ENCODE results near the gene TRIOBP. TPM values are rescaled to one million over a fixed set of nuclear protein-coding genes. Genes with fewer than 3 reads are reported as not detected.

TRIOBP gene
- total and polyA plus RNA-seq, 2 of the 13 experiments (the other 11 are each of a cell fraction or from before 2014, with no cell fraction given): 6.1 to 15.4 TPM

DNA sequence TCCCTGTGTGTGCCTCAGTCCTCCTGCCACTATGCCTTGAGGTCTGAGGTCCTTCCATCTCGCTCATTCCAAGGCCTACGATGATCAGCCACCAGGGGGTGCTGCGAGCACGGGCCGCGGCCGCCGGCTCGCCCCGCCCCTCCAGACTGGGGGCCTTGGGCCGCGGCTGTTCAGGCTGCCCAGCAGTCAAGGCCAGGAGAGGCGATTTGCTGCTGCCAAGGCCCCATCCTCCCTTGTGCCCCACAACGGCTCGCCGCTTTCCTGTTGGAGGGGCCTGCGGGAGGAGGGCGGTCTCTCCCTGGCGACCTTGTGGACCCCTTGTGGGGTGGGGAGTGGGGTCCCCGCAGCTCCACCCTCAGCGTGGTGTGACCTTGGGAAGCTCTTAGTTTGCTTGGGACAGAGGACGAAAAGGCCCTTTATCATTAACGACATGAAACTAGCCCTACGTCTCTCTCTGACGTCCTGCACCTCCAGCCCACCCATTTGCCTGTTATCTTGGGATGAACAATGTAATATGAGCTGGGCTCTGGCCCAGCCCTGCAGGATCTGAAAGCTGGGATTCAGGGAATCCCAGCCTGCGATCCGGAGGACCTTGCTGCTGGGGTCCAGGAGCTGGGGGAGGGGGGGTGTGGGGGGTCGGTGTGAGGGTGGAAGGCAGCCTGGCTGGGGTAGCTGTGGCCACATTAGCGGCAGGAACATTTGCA lies 121.0 kb downstream of the TRIOBP start (continued):
- TF ChIP-seq, protein P1, sequence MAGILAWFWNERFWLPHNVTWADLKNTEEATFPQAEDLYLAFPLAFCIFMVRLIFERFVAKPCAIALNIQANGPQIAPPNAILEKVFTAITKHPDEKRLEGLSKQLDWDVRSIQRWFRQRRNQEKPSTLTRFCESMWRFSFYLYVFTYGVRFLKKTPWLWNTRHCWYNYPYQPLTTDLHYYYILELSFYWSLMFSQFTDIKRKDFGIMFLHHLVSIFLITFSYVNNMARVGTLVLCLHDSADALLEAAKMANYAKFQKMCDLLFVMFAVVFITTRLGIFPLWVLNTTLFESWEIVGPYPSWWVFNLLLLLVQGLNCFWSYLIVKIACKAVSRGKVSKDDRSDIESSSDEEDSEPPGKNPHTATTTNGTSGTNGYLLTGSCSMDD (CRISPR knock-in tag; IDR thresholded peaks at IDR 0.05): no peak
- TF ChIP-seq ZNF34 (CRISPR knock-in tag; IDR thresholded peaks at IDR 0.05; ENCODE audit: borderline replicate concordance) (no peak), DMAP1 (CRISPR knock-in tag; IDR thresholded peaks at IDR 0.05) (0 out of 2 replicates have a peak, but pooled peaks have one; percentile 23), ZNF138 (CRISPR knock-in tag; IDR thresholded peaks at IDR 0.05; ENCODE audit: low read depth) (no peak), STAT5B (CRISPR knock-in tag; IDR thresholded peaks at IDR 0.05) (no peak), ZNF577 (CRISPR knock-in tag; IDR thresholded peaks at IDR 0.05; ENCODE audit: borderline replicate concordance, low read depth) (no peak), BRD4 (CRISPR knock-in tag; IDR thresholded peaks at IDR 0.05) (0 out of 2 replicates have a peak, but pooled peaks have one; percentile 31), SP4 (CRISPR knock-in tag; IDR thresholded peaks at IDR 0.05) (peak; percentile 87), EP300 (IDR thresholded peaks at IDR 0.05; ENCODE audit: low read depth in 2 of 2, low read length in 2 of 2) (peak in 1 of 2 experiments; percentile 23; a peak in 1 of 4 replicates), EP300 (CRISPR knock-in tag; IDR thresholded peaks at IDR 0.05; ENCODE audit: borderline replicate concordance) (peak; percentile 46; the same call in 1 of the 2 replicates), RBM39 (IDR thresholded peaks at IDR 0.05; ENCODE audit: low read depth, low read length, poor library complexity, severe bottlenecking) (no peak), CAMTA2 (CRISPR knock-in tag; IDR thresholded peaks at IDR 0.05; ENCODE audit: borderline replicate concordance) (no peak), PAWR (CRISPR knock-in tag; IDR thresholded peaks at IDR 0.05; ENCODE audit: borderline replicate concordance) (no peak), YY1 (IDR thresholded peaks at IDR 0.05; ENCODE audit: insufficient read depth, insufficient replicate concordance, low read depth, low read length) (peak; percentile 76), ZNF776 (CRISPR knock-in tag; IDR thresholded peaks at IDR 0.05) (no peak), ZNF205 (CRISPR knock-in tag; IDR thresholded peaks at IDR 0.05) (peak; percentile 76; the same call in 1 of the 2 replicates), ISL2 (CRISPR knock-in tag; IDR thresholded peaks at IDR 0.05) (peak; percentile 65; the same call in 1 of the 2 replicates), ZNF234 (CRISPR knock-in tag; conservative IDR thresholded peaks at IDR 0.05) (no peak), ASH2L (IDR thresholded peaks at IDR 0.05; ENCODE audit: insufficient read length, low read depth, low read length) (no peak), ZNF451 (CRISPR knock-in tag; IDR thresholded peaks at IDR 0.05) (peak; percentile 86; the same call in 1 of the 2 replicates), TOE1 (CRISPR knock-in tag; IDR thresholded peaks at IDR 0.05) (no peak), NFE2 (CRISPR knock-in tag; IDR thresholded peaks at IDR 0.05) (no peak)
- TF ChIP-seq, protein P2, sequence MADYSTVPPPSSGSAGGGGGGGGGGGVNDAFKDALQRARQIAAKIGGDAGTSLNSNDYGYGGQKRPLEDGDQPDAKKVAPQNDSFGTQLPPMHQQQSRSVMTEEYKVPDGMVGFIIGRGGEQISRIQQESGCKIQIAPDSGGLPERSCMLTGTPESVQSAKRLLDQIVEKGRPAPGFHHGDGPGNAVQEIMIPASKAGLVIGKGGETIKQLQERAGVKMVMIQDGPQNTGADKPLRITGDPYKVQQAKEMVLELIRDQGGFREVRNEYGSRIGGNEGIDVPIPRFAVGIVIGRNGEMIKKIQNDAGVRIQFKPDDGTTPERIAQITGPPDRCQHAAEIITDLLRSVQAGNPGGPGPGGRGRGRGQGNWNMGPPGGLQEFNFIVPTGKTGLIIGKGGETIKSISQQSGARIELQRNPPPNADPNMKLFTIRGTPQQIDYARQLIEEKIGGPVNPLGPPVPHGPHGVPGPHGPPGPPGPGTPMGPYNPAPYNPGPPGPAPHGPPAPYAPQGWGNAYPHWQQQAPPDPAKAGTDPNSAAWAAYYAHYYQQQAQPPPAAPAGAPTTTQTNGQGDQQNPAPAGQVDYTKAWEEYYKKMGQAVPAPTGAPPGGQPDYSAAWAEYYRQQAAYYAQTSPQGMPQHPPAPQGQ (CRISPR knock-in tag; IDR thresholded peaks at IDR 0.05; ENCODE audit: borderline replicate concordance): no peak
- TF ChIP-seq, protein P3, sequence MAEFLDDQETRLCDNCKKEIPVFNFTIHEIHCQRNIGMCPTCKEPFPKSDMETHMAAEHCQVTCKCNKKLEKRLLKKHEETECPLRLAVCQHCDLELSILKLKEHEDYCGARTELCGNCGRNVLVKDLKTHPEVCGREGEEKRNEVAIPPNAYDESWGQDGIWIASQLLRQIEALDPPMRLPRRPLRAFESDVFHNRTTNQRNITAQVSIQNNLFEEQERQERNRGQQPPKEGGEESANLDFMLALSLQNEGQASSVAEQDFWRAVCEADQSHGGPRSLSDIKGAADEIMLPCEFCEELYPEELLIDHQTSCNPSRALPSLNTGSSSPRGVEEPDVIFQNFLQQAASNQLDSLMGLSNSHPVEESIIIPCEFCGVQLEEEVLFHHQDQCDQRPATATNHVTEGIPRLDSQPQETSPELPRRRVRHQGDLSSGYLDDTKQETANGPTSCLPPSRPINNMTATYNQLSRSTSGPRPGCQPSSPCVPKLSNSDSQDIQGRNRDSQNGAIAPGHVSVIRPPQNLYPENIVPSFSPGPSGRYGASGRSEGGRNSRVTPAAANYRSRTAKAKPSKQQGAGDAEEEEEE (CRISPR knock-in tag; IDR thresholded peaks at IDR 0.05; ENCODE audit: borderline replicate concordance): no peak
- TF ChIP-seq, protein P4, sequence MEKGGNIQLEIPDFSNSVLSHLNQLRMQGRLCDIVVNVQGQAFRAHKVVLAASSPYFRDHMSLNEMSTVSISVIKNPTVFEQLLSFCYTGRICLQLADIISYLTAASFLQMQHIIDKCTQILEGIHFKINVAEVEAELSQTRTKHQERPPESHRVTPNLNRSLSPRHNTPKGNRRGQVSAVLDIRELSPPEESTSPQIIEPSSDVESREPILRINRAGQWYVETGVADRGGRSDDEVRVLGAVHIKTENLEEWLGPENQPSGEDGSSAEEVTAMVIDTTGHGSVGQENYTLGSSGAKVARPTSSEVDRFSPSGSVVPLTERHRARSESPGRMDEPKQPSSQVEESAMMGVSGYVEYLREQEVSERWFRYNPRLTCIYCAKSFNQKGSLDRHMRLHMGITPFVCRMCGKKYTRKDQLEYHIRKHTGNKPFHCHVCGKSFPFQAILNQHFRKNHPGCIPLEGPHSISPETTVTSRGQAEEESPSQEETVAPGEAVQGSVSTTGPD (CRISPR knock-in tag; IDR thresholded peaks at IDR 0.05): no peak
